HG02970 (cell line): ENCODE measurements around the gene ANKRD60.

Experiments used
- ATAC-seq: cut with Tn5 transposase; IDR thresholded peaks from one replicate; pipeline ENCODE4 v1.9.1; 2021; ENCODE audit warnings: mild to moderate bottlenecking, moderate library complexity, moderate number of reproducible peaks; ENCODE audit not compliant: unreplicated experiment, low FRiP score

Gene ANKRD60

GRCh38 chr20:58196402-58197184 is 31.9 kb downstream of the ANKRD60 start:
- no peak for ATAC-seq

- ATAC-seq, result no peak
These were observed 33.4 kb downstream of the ANKRD60 start for GRCh38 chr20:58195047-58195446.

- no peak for ATAC-seq
These were observed 34.2 kb downstream of the ANKRD60 start for GRCh38 chr20:58194175-58194791.

DNA sequence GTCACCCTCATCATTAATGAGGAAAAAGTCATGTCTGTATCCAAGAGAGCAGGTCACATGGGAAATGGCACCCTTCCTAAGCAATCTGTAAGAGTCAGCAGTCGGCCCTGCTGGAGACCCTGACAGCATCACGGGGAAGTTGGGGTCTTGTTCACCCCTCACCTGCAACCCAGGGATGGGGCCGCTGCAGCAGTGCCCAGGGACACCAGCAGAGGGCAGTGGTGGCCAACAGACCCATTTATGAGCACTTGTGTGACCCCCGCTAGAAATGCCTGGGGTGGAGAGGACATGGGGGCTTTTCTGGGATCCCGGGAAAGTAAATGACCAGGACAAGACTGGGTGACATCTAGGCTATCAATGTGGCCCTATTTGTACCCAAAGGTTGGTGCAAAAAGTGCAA is 35.9 kb downstream of the ANKRD60 start:
- ATAC-seq, result no peak

- no peak for ATAC-seq
These were observed 36.4 kb downstream of the ANKRD60 start for GRCh38 chr20:58192065-58192464.

DNA sequence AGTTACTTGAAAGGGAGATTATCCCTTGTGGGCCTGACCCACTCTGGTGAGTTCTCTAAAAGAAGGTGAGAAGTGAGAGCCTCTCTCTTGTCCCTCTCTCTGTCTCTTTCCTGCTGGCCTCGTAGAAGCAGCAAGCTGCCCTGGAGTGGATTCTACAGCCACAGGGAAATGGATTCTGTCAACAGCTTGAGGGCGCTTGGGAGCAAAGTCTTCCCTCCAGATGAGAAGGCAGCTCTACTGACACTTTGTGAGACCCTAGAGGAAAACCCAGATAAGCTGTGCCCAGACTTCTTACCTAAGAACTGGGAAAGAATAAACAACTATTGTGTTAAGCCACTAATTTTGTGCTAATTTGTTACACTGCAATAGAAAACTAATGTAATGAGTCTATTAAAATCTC is 39.9 kb downstream of the ANKRD60 start:
- ATAC-seq, result no peak

- no peak for ATAC-seq
These were observed 43.5 kb downstream of the ANKRD60 start for GRCh38 chr20:58184984-58185383.

DNA sequence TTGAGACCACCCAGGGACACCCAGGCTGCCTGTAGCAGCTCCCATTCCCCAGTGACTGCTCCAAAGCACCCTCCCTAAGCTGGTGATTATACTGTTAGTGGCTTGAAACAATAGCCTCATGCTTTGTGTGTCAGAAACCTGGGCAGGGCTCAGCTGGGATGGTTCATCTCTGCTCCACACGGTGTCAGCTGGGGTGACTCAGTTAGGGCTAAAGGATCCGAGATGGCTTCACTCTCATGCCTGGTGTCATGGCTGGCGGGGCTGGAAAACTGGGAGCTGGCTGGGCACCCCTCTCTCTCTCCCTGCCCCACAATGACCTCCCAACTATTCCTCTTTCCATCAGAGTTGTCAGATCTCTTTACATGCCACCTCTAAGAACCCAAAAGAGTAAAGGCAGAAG is 44.4 kb downstream of the ANKRD60 start:
- no peak for ATAC-seq

GRCh38 chr20:58182521-58183140 is 45.8 kb downstream of the ANKRD60 start:
- ATAC-seq, result no peak

DNA sequence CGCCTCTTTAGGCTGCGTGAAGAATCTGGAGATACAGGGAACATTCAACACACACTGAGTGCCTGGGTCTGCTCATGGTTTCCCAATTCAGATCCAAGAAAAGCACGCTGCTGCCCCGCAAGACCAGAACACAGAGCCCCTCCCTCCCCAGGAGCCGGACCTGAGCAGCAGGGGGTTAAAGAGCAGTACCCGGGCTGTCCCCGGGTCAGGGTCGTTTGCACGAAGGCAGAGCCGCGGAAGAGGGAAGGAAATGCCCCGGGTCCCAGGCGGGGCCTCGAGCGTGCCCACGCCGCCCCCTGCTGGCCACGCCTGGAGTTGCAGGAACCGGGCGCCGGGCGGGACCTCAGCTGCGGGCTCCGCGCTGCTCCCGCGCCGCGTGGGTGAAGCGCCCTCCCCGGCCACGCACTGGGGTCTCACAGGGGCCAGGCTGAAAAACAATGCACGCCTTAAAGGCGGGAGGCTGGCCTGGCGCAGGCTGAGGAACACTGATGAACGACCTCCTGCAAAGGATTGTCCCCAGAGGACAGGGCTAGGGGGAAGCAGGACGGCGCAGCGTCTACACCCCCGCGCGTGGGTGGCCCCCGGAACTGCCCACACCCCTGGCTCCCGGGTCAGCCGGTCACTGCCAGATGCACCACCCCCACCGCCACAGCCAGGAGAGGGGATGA is 48.9 kb downstream of the ANKRD60 start:
- ATAC-seq, result no peak

DNA sequence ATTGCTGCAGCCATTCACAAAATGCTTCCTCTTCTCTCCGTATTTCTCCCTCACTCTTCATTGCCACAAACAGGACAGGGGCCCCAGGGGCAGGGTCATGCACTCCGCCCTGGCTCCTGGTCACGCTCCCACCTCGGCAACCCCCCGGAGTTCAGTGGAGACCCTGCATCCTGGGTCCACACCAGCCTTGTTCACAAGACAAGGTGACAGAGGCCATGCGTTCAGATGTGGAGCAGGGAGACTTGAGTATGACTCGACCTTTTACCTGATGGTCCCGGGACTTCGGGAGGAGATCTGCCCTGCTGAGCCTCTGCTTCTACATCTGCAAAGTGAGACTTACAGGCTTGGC is 49.4 kb downstream of the ANKRD60 start:
- ATAC-seq, result no peak

- ATAC-seq, result no peak
These were observed 50.7 kb downstream of the ANKRD60 start for GRCh38 chr20:58177799-58178198.

- ATAC-seq, result no peak
These were observed 52.6 kb downstream of the ANKRD60 start for GRCh38 chr20:58175836-58176235.

GRCh38 chr20:58175425-58175824 is 53.0 kb downstream of the ANKRD60 start:
- ATAC-seq, result no peak

DNA sequence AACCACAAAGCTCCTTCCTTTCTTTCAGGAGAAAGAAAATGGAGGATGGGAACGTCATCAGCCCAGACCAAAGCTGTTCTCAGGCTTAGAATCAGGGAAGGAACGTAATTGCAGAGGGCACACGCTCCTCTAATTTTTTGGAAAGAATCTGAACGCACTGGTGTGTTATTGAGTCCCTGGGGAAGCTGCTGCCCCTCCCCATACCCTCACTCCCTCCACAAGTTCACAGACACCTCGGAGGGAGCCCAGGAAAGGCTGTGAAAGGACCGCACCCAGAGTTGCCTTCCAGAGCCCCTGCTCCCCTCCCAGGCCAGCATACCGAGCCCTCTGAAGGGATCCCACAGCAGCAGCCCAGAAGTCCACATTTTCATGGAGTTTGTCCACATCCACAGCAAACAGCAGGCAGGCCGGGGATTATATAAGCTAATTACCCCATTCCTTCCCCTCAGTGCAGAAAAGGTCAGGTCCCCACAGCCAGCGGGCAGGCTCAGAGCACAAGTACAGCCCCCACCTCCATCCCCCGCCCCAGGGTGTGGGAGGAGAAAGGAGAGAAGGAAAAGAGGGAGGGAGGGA is 53.7 kb downstream of the ANKRD60 start:
- ATAC-seq, result no peak

- no peak for ATAC-seq
These were observed 54.3 kb downstream of the ANKRD60 start for GRCh38 chr20:58173930-58174707.

DNA sequence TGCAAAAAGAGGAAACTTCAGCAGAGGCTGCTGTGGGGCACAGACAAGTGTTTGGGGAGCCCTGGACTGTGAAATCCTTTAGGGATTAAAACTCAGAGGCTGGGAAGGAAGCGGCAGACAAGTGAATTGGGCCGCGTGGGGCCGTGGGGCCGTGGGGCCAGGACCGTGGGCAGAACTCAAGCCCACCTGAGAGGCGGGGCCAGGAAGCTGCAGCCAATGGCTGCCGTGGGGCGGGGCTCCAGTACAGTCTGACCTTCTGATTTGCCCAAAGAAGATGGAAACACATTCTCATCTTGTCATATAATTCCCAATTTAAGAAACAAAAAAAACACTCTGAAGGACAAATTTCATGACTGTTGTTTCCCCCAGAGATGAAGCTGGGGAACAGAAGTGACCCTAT is 55.4 kb downstream of the ANKRD60 start:
- ATAC-seq, result no peak

DNA sequence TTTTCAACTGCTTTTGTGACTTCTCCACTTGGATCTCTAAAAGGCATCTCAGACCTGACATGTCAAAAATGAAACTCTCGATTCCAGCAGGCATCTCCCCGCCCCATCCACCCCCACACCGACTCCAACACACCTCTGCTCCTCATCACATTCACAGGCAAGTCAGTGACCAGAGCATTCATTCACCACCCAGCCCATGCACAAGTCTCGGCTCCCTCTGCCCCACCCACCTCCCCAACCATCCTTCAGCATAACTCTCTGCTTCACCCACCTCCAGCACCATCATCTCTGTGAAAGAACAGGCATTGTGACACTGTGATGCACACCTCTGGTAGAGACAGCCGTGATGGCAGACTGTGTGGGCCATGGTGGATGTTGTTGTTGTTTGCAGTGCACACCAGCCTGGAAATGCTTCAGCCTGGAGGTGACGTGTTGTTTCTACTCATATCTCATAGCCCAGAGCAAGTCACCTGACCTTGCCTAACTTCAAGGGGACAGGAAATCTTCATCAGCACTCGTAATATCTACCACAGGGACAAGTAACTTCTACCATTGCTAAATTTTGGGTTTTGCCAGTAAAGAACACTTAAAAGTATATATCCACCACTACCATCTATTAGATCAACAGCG is 56.5 kb downstream of the ANKRD60 start:
- ATAC-seq, result no peak

- no peak for ATAC-seq
These were observed 59.0 kb downstream of the ANKRD60 start for GRCh38 chr20:58169450-58169849.

DNA sequence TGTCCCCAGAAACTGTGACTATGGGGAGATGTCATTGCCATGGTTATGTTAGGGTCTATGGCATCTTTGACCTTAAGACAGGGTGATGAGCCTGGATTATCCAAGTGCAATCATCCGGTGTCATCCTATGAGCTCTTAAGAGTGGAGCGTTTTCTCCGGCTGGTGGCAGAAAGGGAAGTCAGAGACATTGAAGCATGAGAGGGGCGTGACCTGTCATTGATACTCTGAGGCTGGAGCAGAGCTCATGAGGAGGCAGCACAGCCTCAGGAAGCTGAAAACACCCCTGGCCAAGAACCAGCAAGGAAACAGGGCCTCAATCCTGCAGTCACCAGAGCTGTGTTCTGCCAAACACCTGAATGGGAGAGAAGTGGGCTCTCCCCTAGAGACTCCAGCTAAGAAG is 59.6 kb downstream of the ANKRD60 start:
- ATAC-seq, result no peak
